HG03139 (cell line): Measurements from ENCODE around the gene HOXA6.

Experiments
- ATAC-seq: cut with Tn5 transposase; IDR thresholded peaks from one replicate; pipeline ENCODE4 v1.9.1; 2021; ENCODE audit not compliant: unreplicated experiment

Gene HOXA6

GRCh38 chr7:27152816-27153442 lies 5.4 kb upstream of the HOXA6 start:
- no peak for ATAC-seq

- ATAC-seq: no peak
These were observed 4.6 kb upstream of the HOXA6 start, which contains the start of gene HOXA3 for GRCh38 chr7:27151931-27152815. TSS of gene HOXA3 (minus strand) at chr7:27152583. CDS start at chr7:27110640, 41,943 bp downstream.

- no peak for ATAC-seq
These were observed 3.9 kb upstream of the HOXA6 start for GRCh38 chr7:27151341-27151930.

- ATAC-seq: peak; percentile 72
These were observed 3.2 kb upstream of the HOXA6 start for GRCh38 chr7:27150568-27151340.

GRCh38 chr7:27149842-27150567 lies 2.4 kb upstream of the HOXA6 start:
- no peak for ATAC-seq

- ATAC-seq: no peak
These were observed 1.4 kb upstream of the HOXA6 start for GRCh38 chr7:27148756-27149641.

- ATAC-seq: no peak
These were observed 619 bp upstream of the HOXA6 start for GRCh38 chr7:27148031-27148755.

- ATAC-seq: no peak
These were observed 929 bp downstream of the HOXA6 start for GRCh38 chr7:27146491-27147198.

GRCh38 chr7:27145914-27146412 lies 1.6 kb downstream of the HOXA6 start:
- no peak for ATAC-seq

GRCh38 chr7:27145165-27145913 lies 2.2 kb downstream of the HOXA6 start:
- no peak for ATAC-seq

GRCh38 chr7:27144781-27145164 lies 2.8 kb downstream of the HOXA6 start:
- no peak for ATAC-seq

GRCh38 chr7:27143950-27144780 lies 3.4 kb downstream of the HOXA6 start:
- no peak for ATAC-seq

GRCh38 chr7:27143023-27143949 lies 4.3 kb downstream of the HOXA6 start, which contains the start of gene HOXA5:
TSS of gene HOXA5 (minus strand) at chr7:27143681. CDS start at chr7:27143607, 74 bp downstream.
- ATAC-seq: no peak

GRCh38 chr7:27142580-27143022 lies 5.0 kb downstream of the HOXA6 start:
- ATAC-seq: no peak

- ATAC-seq: no peak
These were observed 5.5 kb downstream of the HOXA6 start for GRCh38 chr7:27141923-27142579.
